ENCODE results near the gene ARRB1. TPM values are rescaled to one million over a fixed set of nuclear protein-coding genes. Genes with fewer than 3 reads are reported as not detected.

Gene ARRB1
- total and polyA plus RNA-seq, 12 donors = 4.9 to 54.2 (median 31.0) TPM

DNA sequence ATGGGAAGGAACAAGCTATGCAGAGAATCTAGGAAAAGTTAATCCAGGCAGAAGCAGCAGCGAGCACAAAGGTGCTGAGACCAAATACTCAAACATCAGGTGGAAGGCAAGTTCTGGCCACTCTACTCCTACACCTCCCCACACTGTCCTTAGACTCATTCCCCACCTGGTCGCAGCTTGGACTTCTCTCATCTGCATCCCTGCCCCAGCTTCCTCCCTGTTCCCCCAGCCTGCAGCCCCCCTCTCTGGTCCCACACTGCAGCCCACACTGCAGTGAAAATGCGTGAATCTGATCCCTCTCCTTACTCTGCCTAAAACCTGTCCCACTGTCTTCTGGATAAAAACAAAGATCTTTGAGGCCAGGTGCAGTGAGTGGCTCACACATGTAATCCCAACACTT lies 101.8 kb downstream of the ARRB1 start:
- no peaks in the 10 kb centered on the region for H3K4me1 ChIP-seq (replicated peaks in 1 of 2)
- TF ChIP-seq, protein P1, sequence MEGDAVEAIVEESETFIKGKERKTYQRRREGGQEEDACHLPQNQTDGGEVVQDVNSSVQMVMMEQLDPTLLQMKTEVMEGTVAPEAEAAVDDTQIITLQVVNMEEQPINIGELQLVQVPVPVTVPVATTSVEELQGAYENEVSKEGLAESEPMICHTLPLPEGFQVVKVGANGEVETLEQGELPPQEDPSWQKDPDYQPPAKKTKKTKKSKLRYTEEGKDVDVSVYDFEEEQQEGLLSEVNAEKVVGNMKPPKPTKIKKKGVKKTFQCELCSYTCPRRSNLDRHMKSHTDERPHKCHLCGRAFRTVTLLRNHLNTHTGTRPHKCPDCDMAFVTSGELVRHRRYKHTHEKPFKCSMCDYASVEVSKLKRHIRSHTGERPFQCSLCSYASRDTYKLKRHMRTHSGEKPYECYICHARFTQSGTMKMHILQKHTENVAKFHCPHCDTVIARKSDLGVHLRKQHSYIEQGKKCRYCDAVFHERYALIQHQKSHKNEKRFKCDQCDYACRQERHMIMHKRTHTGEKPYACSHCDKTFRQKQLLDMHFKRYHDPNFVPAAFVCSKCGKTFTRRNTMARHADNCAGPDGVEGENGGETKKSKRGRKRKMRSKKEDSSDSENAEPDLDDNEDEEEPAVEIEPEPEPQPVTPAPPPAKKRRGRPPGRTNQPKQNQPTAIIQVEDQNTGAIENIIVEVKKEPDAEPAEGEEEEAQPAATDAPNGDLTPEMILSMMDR (IDR thresholded peaks at IDR 0.05) = no peak
- no peak for TF ChIP-seq POLR2A (IDR thresholded peaks at IDR 0.05)
- H3K4me3 ChIP-seq = no peak overlapping the region
- intact Hi-C loops (cut with DNase I) = loop anchor here in 1 of 2 donors (5.0 to 10.0 kb wide), 2 partner anchors 107 to 225 kb away; no protein-coding TSS in a partner anchor
- no peaks in the 10 kb centered on the region for H3K36me3 ChIP-seq (replicated peaks in 1 of 2)
- no peaks in the 10 kb centered on the region for H3K9me3 ChIP-seq (replicated peaks in 1 of 3)
- no peaks in the 10 kb centered on the region for H3K27me3 ChIP-seq
- 40 to 58% (median 48%) methylated on average over 3 of the region's 3 CpGs for WGBS, 4 donors
- no peak overlapping the region for H3K27ac ChIP-seq
- peak in 2 of 7 donors; percentile 4 to 10 for DNase-seq

DNA sequence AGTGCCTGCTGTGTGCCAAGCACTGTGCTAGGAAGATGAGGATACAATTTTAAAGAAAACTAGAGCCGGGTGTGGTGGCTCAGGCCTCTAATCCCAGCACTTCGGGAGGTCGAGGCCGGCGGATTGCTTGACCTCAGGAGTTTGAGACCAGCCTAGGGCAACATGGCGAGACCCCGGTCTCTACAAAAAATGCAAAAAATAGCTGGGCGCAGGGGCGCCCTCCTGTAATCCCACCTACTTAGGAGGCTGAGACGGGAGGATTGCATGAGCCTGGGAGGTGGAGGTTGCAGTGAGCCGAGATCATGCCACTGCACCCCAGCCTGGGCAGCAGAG lies 102.6 kb downstream of the ARRB1 start:
- WGBS, 4 donors = 33 to 37% (median 35%) methylated on average over 11 of the region's 11 CpGs
- no peak for TF ChIP-seq POLR2A (IDR thresholded peaks at IDR 0.05)
- TF ChIP-seq, protein P1 (IDR thresholded peaks at IDR 0.05) = peak in 1 of 6 experiments; percentile 4
- intact Hi-C loops (cut with DNase I) = loop anchor here in 1 of 2 donors (5.0 to 10.0 kb wide), 2 partner anchors 107 to 224 kb away; no protein-coding TSS in a partner anchor
- no peaks in the 10 kb centered on the region for H3K36me3 ChIP-seq (replicated peaks in 1 of 2)
- H3K27me3 ChIP-seq = no peaks in the 10 kb centered on the region
- no peak for DNase-seq
- no peak overlapping the region for H3K4me3 ChIP-seq
- no peaks in the 10 kb centered on the region for H3K4me1 ChIP-seq (replicated peaks in 1 of 2)
- no peaks in the 10 kb centered on the region for H3K9me3 ChIP-seq (replicated peaks in 1 of 3)
- H3K27ac ChIP-seq = no peak overlapping the region

DNA sequence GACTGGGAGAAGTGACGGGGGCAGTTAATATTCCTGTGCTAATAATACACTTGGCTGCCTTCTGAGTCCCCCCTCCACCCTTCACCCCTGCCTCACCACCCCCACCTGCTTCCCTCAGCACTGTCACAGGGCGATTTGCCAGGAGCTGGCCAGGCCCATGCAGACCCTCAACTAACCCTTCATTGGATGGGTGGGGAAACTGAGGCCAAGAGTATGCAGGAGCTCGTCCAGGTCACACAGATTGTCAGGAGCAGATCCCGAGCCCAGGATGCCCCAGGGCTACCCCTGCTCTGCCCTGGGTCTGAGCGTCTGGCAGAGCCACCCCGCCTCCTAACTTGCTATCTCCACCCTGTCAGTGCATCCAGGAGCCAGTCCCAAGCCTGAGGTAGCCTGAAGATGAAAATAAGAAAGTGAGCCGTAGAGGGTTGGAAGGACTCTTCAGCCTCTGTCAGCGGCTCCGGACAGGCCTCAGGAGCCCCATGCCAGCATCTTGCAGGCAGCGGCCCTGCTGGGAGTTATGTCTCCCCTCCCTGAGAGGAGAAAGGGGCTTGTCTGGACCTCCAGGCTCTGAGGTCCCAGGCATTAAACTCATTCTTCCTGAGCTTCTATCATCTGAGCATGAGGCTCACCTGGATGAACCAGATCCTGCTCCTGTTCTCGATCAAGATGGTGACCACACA lies 104.7 kb downstream of the ARRB1 start:
- WGBS, 4 donors = 69 to 78% (median 73%) methylated on average over 7 to 11 of the region's 11 CpGs
- Histone ChIP-seq H3K27ac (no peak overlapping the region), H3K4me3 (no peak overlapping the region), H3K36me3 (replicated peaks in 1 of 2) (no peaks in the 10 kb centered on the region), H3K27me3 (no peaks in the 10 kb centered on the region), H3K9me3 (replicated peaks in 1 of 3) (no peaks in the 10 kb centered on the region), H3K4me1 (replicated peaks in 1 of 2) (no peaks in the 10 kb centered on the region)
- no peak for TF ChIP-seq POLR2A (IDR thresholded peaks at IDR 0.05)
- TF ChIP-seq, protein P1 (IDR thresholded peaks at IDR 0.05) = no peak
- intact Hi-C loops (cut with DNase I) = loop anchor here in 1 of 2 donors (5.0 to 10.0 kb wide), 2 partner anchors 105 to 222 kb away; no protein-coding TSS in a partner anchor
- DNase-seq = peak in 2 of 7 donors; percentile 12 to 47

DNA sequence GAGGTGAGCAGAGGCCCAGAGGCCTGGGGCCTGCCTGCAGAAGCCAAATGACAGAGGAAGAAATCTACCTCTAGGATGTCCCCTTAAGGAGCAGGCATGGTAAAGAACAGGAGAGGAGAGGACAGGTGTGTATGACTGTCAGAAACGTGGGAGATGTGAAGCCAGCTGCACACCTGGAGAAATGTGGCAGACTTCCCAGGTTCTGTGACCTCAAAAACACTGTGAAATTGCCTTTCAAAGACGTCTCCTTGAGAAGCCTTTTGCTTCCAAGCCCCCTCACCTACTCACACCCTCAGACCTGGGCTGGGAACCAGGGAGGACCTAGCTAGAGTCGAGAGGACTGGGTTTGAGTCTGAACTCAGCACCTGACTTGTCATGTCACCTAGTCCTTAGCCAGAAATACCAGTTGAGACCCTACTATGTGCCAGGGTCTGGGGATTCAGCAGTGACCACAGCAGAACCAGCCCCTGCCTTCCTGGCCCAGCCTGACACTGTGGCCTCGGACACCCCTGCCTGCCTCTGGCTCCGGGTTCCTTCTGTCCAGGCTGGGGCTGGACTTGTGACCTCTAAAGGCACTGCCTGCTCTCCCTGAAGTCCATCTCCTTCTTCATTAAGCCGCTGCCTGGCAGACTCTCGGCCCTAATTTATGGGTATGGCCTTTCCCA lies 105.3 kb downstream of the ARRB1 start:
- peak in 2 of 7 donors; percentile 1 to 6 for DNase-seq
- H3K9me3 ChIP-seq (replicated peaks in 1 of 3) = no peaks in the 10 kb centered on the region
- no peak overlapping the region for H3K27ac ChIP-seq
- H3K27me3 ChIP-seq = no peaks in the 10 kb centered on the region
- H3K4me1 ChIP-seq (replicated peaks in 1 of 2) = no peaks in the 10 kb centered on the region
- intact Hi-C loops (cut with DNase I) = loop anchor here in 1 of 2 donors (5.0 to 10.0 kb wide), 2 partner anchors 104 to 221 kb away; no protein-coding TSS in a partner anchor
- no peak overlapping the region for H3K4me3 ChIP-seq
- H3K36me3 ChIP-seq (replicated peaks in 1 of 2) = no peaks in the 10 kb centered on the region
- WGBS, 4 donors = 60 to 75% (median 62%) methylated on average over 6 to 7 of the region's 7 CpGs
- TF ChIP-seq POLR2A (IDR thresholded peaks at IDR 0.05) = no peak
- TF ChIP-seq, protein P1 (IDR thresholded peaks at IDR 0.05) = no peak
